ENCODE measurements around the gene GLOD4.

The GLOD4 gene

GRCh38 chr17:720706-721539 lies 61.2 kb downstream of the GLOD4 start:
- H3K27me3 ChIP-seq (ENCODE audit: insufficient read depth, poor library complexity, severe bottlenecking): no peaks in the 10 kb centered on the region
- ATAC-seq (ENCODE audit: low read depth): peak; percentile 42
- H3K36me3 ChIP-seq (ENCODE audit: low read depth): peaks cover 4% of the 10 kb centered on the region; the same call in 1 of the 2 replicates
- TF ChIP-seq, protein P1, sequence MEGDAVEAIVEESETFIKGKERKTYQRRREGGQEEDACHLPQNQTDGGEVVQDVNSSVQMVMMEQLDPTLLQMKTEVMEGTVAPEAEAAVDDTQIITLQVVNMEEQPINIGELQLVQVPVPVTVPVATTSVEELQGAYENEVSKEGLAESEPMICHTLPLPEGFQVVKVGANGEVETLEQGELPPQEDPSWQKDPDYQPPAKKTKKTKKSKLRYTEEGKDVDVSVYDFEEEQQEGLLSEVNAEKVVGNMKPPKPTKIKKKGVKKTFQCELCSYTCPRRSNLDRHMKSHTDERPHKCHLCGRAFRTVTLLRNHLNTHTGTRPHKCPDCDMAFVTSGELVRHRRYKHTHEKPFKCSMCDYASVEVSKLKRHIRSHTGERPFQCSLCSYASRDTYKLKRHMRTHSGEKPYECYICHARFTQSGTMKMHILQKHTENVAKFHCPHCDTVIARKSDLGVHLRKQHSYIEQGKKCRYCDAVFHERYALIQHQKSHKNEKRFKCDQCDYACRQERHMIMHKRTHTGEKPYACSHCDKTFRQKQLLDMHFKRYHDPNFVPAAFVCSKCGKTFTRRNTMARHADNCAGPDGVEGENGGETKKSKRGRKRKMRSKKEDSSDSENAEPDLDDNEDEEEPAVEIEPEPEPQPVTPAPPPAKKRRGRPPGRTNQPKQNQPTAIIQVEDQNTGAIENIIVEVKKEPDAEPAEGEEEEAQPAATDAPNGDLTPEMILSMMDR (IDR thresholded peaks at IDR 0.05; ENCODE audit: poor library complexity, severe bottlenecking): no peak
- no peaks in the 10 kb centered on the region for H3K9me3 ChIP-seq (ENCODE audit: severe bottlenecking)
- peak overlapping the region; percentile 32 for H3K27ac ChIP-seq (ENCODE audit: poor library complexity, severe bottlenecking)
- H3K4me1 ChIP-seq (ENCODE audit: insufficient read depth, poor library complexity, severe bottlenecking): peaks cover 15% of the 10 kb centered on the region
- no peak overlapping the region for H3K4me3 ChIP-seq (ENCODE audit: severe bottlenecking)
- no peak for DNase-seq (ENCODE audit: low spot score)

DNA sequence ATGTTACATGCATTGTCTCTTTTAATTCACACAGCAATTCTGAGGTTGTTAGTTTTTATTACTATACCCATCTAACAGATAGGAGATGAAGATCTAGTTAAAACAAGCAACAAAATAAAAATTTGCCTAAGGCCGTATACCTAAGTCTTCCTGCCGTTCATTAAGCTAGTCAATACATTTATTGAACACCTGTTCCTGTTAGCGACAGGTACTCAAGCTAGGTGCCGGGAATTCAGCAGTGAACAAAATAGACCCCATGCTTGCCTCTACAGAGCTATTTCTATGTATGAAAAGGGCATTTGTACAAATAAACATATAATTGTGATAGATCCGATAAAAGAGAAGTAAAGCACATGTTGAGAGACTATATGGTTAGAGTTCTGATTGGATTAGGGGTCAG lies 64.0 kb downstream of the GLOD4 start:
- peaks cover 18% of the 10 kb centered on the region for H3K4me1 ChIP-seq (ENCODE audit: insufficient read depth, poor library complexity, severe bottlenecking)
- DNase-seq (ENCODE audit: low spot score) (no peak), ATAC-seq (ENCODE audit: low read depth) (no peak)
- TF ChIP-seq, protein P1 (IDR thresholded peaks at IDR 0.05; ENCODE audit: poor library complexity, severe bottlenecking): no peak
- no peaks in the 10 kb centered on the region for H3K27me3 ChIP-seq (ENCODE audit: insufficient read depth, poor library complexity, severe bottlenecking)
- peaks cover 4% of the 10 kb centered on the region; the same call in 1 of the 2 replicates for H3K36me3 ChIP-seq (ENCODE audit: low read depth)
- no peaks in the 10 kb centered on the region for H3K9me3 ChIP-seq (ENCODE audit: severe bottlenecking)
- no peak overlapping the region for H3K27ac ChIP-seq (ENCODE audit: poor library complexity, severe bottlenecking)
- H3K4me3 ChIP-seq (ENCODE audit: severe bottlenecking): no peak overlapping the region

All from RWPE2 (cell line).